Fibroblast of villous mesenchyme (primary cell): ENCODE measurements around the gene SERPIND1. TPM values are rescaled to one million over a fixed set of nuclear protein-coding genes. Genes with fewer than 3 reads are reported as not detected.
"Not testable (repeated sequence)": the region's sequence is repeated elsewhere in the genome, so short reads cannot be mapped to it uniquely, and the experiment has no call there.

Experiments used
- DNase-seq: peaks from one replicate; pipeline ENCODE4 v3.0.0-alpha.2; 2010; ENCODE audit warnings: low read depth
- H3K4me3 ChIP-seq: 2 replicates; pipeline ENCODE4 v1.5.1; 2011; ENCODE audit warnings: low read depth, mild to moderate bottlenecking, low read length
- CTCF ChIP-seq: IDR thresholded peaks from 2 replicates; pipeline ENCODE4 v1.5.1; 2012; ENCODE audit warnings: low read depth, mild to moderate bottlenecking, low read length; ENCODE audit not compliant: insufficient read depth
- total RNA-seq: library from RNA; depleted of rRNA; stranded (reverse); fragments of >200 nt; gene quantifications from 2 replicates; pipeline ENCODE4 v1.2.3, GENCODE V29; 2012

SERPIND1 gene
- under 0.01 TPM in 1 of 2 replicates, not detected in the other for total RNA-seq

GRCh38 chr22:20773793-20774212 lies at the start of gene SERPIND1:
SERPIND1 (plus strand) TSS chr22:20774113; CDS start chr22:20779313, 5,200 bp downstream.
- no peak for TF ChIP-seq CTCF
- no peak for DNase-seq

GRCh38 chr22:20724676-20725454 lies 49.0 kb upstream of the SERPIND1 start:
- no peak overlapping the region for H3K4me3 ChIP-seq
- TF ChIP-seq CTCF: no peak
- no peak for DNase-seq

More at GRCh38 chr22:20773793-20774212, at the start of gene SERPIND1:
- no peak within 1 kb of the TSS for H3K4me3 ChIP-seq

- DNase-seq: no peak
- H3K4me3 ChIP-seq: no peak overlapping the region
- TF ChIP-seq CTCF: no peak
Observed at GRCh38 chr22:20725987-20726558, 47.8 kb upstream of the SERPIND1 start.

GRCh38 chr22:20727118-20728015 lies 46.5 kb upstream of the SERPIND1 start:
- TF ChIP-seq CTCF: no peak
- no peak overlapping the region for H3K4me3 ChIP-seq
- no peak for DNase-seq

GRCh38 chr22:20728523-20729190 lies 45.3 kb upstream of the SERPIND1 start:
- TF ChIP-seq CTCF: no peak
- no peak for DNase-seq

GRCh38 chr22:20729194-20729593 lies 44.7 kb upstream of the SERPIND1 start:
- no peak for DNase-seq
- no peak overlapping the region for H3K4me3 ChIP-seq
- no peak for TF ChIP-seq CTCF

More at GRCh38 chr22:20728523-20729190, 45.3 kb upstream of the SERPIND1 start:
- no peak overlapping the region for H3K4me3 ChIP-seq

- H3K4me3 ChIP-seq, DNase-seq: not testable (repeated sequence)
Observed at GRCh38 chr22:20732431-20732830, 41.5 kb upstream of the SERPIND1 start.

- not testable (repeated sequence) for DNase-seq, H3K4me3 ChIP-seq
Observed at GRCh38 chr22:20735356-20736162, 38.4 kb upstream of the SERPIND1 start.

- not testable (repeated sequence) for DNase-seq, H3K4me3 ChIP-seq
Observed at GRCh38 chr22:20736891-20737290, 37.0 kb upstream of the SERPIND1 start.
